ENCODE results near the gene TSPAN33. TPM values are rescaled to one million over a fixed set of nuclear protein-coding genes. Genes with fewer than 3 reads are reported as not detected.

TSPAN33 gene
- total and polyA plus RNA-seq, 2 of the 13 experiments (the other 11 are each of a cell fraction or from before 2014, with no cell fraction given) = 15.3 to 16.5 TPM

DNA sequence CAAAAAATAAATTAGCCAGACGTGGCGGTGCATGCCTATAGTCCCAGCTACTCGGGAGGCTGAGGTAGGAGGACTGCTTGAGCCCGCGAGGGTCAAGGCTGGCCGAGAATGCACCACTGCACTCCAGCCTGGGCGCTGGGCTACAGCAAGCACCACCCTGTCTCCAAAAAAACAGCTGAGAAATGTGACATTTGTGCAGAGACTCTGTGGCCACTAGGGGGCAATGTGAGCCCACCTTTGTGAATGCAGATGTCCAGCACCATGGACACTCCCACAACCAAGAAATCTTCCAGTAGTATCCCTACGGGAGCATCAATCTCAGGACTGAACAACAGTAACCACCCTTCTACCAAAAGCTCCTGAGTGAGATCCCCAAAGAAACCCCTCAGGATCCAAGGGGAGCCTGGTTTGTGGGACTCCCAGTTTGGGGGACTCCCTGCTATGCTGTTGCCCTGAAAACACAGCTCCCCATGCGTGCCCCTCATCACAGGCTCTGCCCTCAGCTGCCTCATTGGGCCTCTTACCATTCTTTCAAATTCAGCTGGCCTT is 74.1 kb downstream of the TSPAN33 start (continued):
- TF ChIP-seq, protein P1, sequence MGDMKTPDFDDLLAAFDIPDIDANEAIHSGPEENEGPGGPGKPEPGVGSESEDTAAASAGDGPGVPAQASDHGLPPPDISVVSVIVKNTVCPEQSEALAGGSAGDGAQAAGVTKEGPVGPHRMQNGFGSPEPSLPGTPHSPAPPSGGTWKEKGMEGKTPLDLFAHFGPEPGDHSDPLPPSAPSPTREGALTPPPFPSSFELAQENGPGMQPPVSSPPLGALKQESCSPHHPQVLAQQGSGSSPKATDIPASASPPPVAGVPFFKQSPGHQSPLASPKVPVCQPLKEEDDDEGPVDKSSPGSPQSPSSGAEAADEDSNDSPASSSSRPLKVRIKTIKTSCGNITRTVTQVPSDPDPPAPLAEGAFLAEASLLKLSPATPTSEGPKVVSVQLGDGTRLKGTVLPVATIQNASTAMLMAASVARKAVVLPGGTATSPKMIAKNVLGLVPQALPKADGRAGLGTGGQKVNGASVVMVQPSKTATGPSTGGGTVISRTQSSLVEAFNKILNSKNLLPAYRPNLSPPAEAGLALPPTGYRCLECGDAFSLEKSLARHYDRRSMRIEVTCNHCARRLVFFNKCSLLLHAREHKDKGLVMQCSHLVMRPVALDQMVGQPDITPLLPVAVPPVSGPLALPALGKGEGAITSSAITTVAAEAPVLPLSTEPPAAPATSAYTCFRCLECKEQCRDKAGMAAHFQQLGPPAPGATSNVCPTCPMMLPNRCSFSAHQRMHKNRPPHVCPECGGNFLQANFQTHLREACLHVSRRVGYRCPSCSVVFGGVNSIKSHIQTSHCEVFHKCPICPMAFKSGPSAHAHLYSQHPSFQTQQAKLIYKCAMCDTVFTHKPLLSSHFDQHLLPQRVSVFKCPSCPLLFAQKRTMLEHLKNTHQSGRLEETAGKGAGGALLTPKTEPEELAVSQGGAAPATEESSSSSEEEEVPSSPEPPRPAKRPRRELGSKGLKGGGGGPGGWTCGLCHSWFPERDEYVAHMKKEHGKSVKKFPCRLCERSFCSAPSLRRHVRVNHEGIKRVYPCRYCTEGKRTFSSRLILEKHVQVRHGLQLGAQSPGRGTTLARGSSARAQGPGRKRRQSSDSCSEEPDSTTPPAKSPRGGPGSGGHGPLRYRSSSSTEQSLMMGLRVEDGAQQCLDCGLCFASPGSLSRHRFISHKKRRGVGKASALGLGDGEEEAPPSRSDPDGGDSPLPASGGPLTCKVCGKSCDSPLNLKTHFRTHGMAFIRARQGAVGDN (CRISPR knock-in tag; IDR thresholded peaks at IDR 0.05) = peak; percentile 55
- peak; percentile 68 for TF ChIP-seq THAP11 (CRISPR knock-in tag; IDR thresholded peaks at IDR 0.05)
- TF ChIP-seq NRL (CRISPR knock-in tag; IDR thresholded peaks at IDR 0.05; ENCODE audit: borderline replicate concordance) = 0 out of 2 replicates have a peak, but pooled peaks have one; percentile 39
- no peak for TF ChIP-seq ZMYM2 (CRISPR knock-in tag; IDR thresholded peaks at IDR 0.05)
- TF ChIP-seq, protein P2, sequence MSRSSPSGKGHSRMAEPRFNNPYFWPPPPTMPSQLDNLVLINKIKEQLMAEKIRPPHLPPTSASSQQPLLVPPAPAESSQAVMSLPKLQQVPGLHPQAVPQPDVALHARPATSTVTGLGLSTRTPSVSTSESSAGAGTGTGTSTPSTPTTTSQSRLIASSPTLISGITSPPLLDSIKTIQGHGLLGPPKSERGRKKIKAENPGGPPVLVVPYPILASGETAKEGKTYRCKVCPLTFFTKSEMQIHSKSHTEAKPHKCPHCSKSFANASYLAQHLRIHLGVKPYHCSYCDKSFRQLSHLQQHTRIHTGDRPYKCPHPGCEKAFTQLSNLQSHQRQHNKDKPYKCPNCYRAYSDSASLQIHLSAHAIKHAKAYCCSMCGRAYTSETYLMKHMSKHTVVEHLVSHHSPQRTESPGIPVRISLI (CRISPR knock-in tag; IDR thresholded peaks at IDR 0.05; ENCODE audit: borderline replicate concordance) = peak; percentile 60; the same call in 1 of the 2 replicates
- no peak for TF ChIP-seq ZNF879 (CRISPR knock-in tag; IDR thresholded peaks at IDR 0.05)
- TF ChIP-seq ZNF777 (CRISPR knock-in tag; IDR thresholded peaks at IDR 0.05) = no peak
- TF ChIP-seq SP1 (IDR thresholded peaks at IDR 0.05) = no peak
- peak; percentile 32; the same call in 1 of the 2 replicates for TF ChIP-seq SP1 (CRISPR knock-in tag; IDR thresholded peaks at IDR 0.05)
- no peak for TF ChIP-seq ATF7-NPFF (CRISPR knock-in tag; IDR thresholded peaks at IDR 0.05; ENCODE audit: low read depth)
- TF ChIP-seq ZNF652 (CRISPR knock-in tag; IDR thresholded peaks at IDR 0.05; ENCODE audit: borderline replicate concordance, low read depth) = no peak
- no peak for TF ChIP-seq ZNF746 (CRISPR knock-in tag; IDR thresholded peaks at IDR 0.05)
- TF ChIP-seq ZMYM3 (CRISPR knock-in tag; IDR thresholded peaks at IDR 0.05) = no peak
- 0 out of 2 replicates have a peak, but pooled peaks have one; percentile 26 for TF ChIP-seq ZNF547 (CRISPR knock-in tag; IDR thresholded peaks at IDR 0.05)
- TF ChIP-seq NR2F6 (IDR thresholded peaks at IDR 0.05) = no peak
- no peak for TF ChIP-seq NR2F6 (CRISPR knock-in tag; IDR thresholded peaks at IDR 0.05)
- peak; percentile 65; the same call in 1 of the 2 replicates for TF ChIP-seq TGIF2 (CRISPR knock-in tag; IDR thresholded peaks at IDR 0.05)
- TF ChIP-seq, protein P3, sequence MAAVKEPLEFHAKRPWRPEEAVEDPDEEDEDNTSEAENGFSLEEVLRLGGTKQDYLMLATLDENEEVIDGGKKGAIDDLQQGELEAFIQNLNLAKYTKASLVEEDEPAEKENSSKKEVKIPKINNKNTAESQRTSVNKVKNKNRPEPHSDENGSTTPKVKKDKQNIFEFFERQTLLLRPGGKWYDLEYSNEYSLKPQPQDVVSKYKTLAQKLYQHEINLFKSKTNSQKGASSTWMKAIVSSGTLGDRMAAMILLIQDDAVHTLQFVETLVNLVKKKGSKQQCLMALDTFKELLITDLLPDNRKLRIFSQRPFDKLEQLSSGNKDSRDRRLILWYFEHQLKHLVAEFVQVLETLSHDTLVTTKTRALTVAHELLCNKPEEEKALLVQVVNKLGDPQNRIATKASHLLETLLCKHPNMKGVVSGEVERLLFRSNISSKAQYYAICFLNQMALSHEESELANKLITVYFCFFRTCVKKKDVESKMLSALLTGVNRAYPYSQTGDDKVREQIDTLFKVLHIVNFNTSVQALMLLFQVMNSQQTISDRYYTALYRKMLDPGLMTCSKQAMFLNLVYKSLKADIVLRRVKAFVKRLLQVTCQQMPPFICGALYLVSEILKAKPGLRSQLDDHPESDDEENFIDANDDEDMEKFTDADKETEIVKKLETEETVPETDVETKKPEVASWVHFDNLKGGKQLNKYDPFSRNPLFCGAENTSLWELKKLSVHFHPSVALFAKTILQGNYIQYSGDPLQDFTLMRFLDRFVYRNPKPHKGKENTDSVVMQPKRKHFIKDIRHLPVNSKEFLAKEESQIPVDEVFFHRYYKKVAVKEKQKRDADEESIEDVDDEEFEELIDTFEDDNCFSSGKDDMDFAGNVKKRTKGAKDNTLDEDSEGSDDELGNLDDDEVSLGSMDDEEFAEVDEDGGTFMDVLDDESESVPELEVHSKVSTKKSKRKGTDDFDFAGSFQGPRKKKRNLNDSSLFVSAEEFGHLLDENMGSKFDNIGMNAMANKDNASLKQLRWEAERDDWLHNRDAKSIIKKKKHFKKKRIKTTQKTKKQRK (IDR thresholded peaks at IDR 0.05; ENCODE audit: low read length) = no peak
- TF ChIP-seq, protein P4, sequence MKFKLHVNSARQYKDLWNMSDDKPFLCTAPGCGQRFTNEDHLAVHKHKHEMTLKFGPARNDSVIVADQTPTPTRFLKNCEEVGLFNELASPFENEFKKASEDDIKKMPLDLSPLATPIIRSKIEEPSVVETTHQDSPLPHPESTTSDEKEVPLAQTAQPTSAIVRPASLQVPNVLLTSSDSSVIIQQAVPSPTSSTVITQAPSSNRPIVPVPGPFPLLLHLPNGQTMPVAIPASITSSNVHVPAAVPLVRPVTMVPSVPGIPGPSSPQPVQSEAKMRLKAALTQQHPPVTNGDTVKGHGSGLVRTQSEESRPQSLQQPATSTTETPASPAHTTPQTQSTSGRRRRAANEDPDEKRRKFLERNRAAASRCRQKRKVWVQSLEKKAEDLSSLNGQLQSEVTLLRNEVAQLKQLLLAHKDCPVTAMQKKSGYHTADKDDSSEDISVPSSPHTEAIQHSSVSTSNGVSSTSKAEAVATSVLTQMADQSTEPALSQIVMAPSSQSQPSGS (CRISPR knock-in tag; IDR thresholded peaks at IDR 0.05) = 0 out of 2 replicates have a peak, but pooled peaks have one; percentile 22
- TF ChIP-seq IRF2 (CRISPR knock-in tag; IDR thresholded peaks at IDR 0.05) = no peak
- peak; percentile 95 for TF ChIP-seq STAG1 (CRISPR knock-in tag; IDR thresholded peaks at IDR 0.05)
- no peak for TF ChIP-seq NFE2 (CRISPR knock-in tag; IDR thresholded peaks at IDR 0.05)
- peak; percentile 41; the same call in 1 of the 2 replicates for TF ChIP-seq RXRB (CRISPR knock-in tag; IDR thresholded peaks at IDR 0.05; ENCODE audit: borderline replicate concordance)

All from HepG2 (cell line).